Glomerular endothelial cell (primary cell): ENCODE measurements around the gene MACF1. TPM values are rescaled to one million over a fixed set of nuclear protein-coding genes. Genes with fewer than 3 reads are reported as not detected.
"Not testable (repeated sequence)": the region's sequence is repeated elsewhere in the genome, so short reads cannot be mapped to it uniquely, and the experiment has no call there.

Experiments used
- DNase-seq: peaks from one replicate; pipeline ENCODE4 v3.0.0-alpha.2; 2011; ENCODE audit warnings: low read depth, low spot score; ENCODE audit errors: extremely low read depth
- total RNA-seq: library from RNA; depleted of rRNA; stranded (reverse); fragments of >200 nt; gene quantifications from 2 replicates; pipeline ENCODE4 v1.2.3, GENCODE V29; 2015

Gene MACF1
- total RNA-seq, 1 donor from 2014 or later, result 612 TPM

DNA sequence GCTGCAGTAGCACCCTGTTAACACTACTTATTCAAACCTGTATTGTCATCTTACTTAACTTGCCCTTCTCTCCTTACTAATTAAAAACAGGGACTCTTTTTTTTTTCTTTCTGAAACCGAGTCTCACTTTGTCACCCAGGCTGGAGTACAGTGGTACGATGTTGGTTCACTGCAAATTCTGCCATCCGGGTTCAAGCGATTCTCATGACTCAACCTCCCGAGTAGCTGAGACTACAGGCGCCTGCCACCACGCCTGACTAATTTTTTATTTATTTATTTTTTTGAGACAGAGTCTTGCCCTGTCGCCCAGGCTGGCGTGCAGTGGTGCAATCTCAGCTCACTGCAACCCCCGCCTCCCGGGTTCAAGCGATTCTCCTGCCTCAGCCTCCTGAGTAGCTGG lies 3.9 kb downstream of the MACF1 start:
- DNase-seq, result not testable (repeated sequence)

DNA sequence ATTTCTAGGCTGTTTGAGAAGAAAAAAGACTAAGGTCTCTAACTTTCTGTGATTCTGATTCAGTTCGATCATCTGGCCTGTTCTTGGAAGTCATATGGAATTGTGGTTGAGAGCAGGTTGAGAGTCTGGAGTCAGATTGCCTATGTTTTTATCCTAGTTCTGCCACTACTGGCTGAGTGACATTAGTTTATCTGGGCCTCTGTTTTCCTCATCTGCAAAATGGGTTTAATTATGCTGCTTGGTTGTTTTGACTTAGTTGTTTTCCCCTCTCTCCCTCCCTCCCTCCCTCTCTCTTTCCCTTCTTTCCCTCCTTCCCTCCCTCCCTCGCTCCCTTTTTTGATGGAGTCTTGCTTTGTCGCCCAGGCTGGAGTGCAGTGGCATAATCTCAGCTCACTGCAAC lies 6.2 kb downstream of the MACF1 start:
- no peak for DNase-seq

DNA sequence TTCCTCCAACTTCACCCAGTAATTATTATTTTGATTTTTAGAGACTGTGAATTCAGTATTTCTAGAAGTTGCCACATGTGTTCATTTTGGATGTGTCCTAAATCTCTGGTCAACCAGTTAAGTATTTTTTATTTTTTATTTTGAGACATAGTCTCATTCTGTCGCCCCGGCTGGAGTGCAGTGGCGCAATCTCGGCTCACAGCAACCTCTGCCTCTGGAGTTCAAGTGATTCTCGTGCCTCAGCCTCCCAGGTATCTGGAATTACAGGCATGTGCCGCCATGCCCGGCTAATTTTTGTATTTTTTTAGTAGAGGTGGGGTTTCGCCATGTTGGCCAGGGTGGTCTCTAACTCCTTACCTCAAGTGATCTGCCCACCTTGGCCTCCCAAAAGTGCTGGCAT lies 8.0 kb downstream of the MACF1 start:
- DNase-seq, result no peak

DNA sequence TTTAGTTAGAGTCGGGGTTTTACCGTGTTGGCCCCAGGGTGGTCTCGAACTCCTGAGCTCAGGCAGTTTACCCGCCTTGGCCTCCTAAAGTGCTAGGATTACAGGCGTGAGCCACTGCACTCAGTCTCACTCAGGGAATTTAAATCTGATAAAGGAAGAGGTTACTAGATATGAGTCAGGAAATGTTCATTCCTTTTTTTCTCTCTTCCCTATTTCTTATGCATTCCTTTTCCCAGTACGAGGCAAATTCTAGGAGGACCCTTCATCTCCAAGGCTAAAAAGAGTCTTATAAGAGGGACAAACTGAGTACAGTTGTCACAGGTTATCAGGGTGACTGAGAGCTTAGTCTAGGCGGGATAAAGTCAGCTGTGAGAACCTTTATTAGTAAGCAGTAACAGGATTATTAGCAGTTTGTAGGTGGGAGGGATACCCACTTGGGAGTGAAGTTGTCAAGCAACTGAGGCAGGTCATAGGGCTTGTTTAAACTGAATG lies 9.1 kb downstream of the MACF1 start:
- no peak for DNase-seq

DNA sequence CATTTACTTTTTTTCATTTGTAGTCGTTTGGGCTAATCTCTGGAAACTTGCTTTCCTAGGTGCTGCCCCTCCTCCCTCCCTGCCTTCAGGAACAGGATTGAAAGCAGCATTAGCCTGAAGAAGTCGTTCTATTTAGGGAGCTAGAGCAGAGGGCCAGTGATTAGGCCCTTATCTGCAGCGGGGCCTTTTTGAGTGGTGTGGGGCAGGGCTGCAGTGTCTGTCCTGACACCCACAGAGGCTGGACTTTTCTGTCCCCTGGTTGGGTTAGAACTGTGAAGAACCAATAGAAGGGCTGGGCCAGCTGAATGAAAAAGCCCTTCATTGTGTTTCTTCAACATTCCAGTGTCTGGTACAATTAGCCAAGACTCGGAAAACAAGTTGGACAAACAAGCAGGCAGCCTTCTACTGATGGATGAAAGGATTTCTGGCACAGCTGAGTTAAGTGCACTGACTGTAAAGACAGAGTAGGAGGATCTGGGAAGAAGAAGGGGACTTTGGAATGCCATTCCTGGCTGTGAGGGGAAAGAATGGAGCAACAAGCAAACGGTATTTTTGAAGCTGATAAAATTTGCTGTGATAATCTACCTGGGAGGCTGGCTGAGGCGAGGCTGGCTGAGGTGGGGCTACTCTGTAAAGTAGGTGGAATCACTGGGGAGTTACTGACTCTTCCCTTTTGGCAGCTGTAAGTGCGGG lies 9.7 kb downstream of the MACF1 start:
- DNase-seq, result no peak

DNA sequence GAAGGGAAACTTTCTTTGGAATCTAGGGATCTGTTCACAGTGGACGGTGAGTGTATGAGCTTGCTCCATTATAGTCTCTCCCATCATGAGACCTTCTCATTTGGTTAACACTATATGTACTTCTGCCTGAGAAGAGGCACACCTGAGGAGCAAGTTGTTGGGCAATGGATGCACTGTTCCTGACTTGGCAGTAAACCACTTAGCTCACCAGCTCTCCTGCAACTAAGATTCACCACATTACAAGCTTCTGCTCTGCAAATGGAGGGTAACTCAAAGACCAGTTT lies 10.2 kb downstream of the MACF1 start:
- DNase-seq, result no peak

DNA sequence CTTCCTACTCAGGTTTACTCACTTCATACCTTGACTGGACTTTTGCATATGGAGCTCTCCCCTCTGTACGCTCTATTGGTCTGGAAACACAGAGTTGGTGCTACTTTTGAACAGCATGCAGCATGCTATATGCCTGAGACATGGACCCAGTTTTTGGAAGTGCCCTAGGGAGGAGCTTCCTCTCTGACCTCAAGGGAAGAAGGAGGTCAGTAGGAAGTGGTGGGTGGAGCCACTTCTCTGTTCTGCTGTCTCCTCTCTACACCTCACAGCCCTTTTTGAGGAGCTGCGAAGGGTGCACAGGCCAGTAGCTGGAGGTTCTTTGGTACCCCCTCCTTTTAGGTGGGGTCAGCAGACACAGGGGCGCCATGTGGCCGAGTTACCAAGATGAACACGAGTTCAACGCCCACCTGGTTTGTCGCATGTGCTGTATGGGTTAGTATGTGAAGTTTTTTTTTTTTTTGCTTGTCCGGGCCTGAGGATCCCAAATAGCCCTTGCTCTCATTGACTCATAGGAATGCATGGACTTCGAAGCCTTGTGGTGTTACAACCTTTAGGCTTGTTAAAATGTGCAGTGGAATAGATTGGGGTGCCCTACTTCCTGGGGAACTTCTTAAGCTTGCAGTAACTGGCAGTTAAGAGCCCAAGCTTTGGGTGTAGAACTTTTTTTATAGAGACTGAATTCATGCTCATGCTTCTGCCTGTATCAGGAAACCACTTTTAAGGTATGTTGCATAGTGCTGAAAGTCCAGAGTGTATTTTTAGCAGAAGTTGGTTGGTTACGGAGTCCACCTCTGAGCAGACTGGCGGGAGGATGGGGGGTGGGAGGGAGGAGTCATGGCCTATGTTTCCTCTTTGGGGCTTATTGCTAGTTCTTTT lies 10.7 kb downstream of the MACF1 start:
- no peak for DNase-seq

DNA sequence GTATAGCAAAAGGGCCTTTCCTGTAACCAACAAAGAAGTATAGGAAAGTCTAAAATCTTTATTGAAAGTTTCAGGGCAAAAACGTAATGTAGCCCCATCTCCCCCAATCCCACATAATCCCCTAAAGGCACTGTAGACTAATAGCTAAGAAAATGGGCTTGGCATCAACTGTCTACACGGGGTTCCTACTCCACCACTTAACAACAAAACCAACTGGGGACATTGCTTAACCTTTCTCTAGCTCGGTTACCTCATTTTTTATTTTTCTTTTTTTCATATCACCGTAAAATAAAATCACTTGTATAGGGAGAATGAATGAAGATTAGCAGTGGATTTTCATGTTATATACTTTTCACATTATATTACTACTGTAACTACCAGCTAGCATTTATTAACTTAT lies 12.3 kb downstream of the MACF1 start:
- DNase-seq, result no peak

DNA sequence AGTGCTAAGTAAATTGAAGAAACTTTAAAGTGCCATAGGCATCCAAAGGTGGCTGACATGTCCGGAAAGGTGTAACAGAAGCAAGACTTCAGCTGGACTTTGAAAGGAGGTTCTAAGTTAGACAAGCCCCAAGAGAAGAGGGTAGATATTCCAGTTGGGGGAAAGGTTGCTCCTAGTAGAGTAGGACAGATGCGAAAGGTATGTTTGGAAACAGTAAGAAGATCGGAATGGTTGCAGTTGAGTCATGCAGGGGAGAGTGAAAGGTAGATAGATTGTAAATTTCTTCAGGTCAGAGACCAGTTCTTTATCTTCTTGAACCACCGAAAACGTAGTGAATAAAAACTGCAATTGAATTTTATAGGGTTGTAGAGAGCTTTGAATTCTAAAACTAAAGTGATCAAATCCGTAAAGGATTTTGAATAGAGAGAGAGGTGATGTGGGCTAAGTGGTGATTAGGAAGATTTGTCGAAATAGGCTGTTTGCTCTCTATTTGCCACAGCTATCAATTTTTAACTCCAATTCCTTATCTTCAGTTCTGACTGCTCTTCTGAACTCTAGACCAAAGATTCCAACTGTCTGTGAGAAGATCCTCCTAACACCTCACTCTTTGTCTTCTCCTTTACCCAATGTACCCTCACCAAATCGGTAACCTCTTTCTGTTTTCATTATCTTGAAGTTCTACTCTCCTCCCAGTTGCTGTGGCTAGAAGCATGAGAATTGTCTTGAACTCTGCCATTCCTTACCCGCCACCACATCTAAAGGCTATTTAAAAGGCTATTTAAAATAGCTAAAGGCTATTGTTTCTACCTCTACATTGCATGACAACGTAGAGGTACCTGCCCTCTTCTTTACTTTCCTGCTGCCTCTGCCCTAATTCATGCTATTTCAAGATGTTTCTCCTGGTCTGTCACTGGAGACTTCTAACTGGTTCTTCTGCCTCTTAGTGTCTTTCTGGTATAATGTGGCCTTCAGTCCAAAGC lies 16.7 kb downstream of the MACF1 start:
- no peak for DNase-seq

DNA sequence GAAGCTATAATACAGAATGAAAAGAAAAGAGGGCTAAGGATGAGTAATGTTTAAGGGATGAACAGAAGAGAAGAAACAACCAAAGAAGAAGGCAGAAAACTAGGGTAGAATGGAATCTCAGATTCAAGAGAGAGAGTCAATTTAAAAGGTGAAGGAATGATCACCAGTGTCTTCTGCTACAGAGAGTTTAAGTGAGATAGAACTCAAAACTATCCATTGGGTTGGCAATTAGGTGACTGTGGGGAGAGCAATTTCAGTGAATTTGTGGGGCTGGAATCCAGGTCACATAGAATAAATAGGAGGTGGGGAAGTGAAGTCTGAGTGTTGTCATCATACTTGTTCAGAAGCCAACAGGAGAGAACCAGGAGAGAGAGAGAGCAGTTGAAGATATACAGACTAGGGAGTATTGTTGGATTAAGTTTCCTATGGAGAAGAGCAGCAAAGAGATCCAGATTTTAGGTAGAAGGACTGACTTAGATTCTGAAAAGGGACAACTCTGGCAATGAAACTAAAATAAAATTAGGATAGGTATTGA lies 19.9 kb downstream of the MACF1 start:
- DNase-seq, result no peak

DNA sequence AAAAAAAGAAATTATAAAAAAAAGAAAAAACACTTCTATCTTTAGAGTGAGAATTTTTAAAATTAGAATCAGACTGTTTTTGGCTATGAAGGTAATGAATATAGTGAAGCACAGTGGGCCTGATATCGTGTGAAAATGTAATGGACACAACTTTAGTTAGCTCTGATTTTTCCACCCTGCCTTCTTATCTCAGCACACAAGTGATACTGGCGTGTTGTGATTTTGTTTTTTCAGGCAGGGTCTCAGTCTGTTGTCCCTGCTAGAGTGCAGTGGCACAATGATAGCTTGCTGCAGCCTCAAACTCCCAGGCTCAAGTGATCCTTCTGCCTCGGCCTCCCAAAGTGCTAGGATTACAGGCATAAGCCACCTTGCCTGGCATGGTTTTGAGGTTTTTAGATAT lies 22.3 kb downstream of the MACF1 start:
- DNase-seq, result no peak

DNA sequence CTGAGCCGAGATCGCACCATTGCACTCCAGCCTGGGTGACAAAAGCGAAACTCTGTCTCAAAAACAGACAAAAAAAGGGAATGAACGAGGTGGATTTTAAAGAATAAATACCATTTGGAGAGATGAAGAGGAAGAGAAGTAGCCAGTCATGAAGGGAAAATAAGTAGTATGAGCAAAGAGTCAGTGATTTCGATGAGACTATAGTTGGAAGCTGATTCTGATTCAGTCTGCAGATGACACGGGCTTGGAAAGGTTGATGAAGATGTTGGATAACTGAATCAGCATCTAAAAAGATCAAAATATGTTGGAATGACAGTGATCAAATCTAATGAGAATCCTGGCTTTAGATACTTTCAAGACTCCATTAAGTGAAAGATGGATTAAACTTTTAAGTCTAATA lies 23.8 kb downstream of the MACF1 start:
- no peak for DNase-seq

DNA sequence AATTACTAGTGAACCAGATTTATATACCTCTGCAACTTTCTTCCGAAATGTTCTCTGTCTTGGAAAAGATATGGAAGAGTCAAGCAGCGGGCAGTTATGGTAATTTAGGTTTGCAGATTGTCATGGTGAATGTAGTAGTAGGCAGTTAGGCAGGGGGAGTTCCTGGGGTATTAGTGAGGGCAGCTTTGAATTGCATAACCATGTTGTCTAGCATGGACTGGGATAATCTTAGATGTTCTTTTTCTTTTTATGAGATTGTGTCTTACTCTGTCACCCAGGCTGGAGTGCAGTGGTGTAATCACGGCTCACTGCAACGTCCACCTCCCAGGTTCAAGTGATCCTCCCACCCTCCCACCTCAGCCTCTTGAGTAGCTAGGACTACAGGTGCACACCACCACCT lies 25.0 kb downstream of the MACF1 start:
- no peak for DNase-seq

DNA sequence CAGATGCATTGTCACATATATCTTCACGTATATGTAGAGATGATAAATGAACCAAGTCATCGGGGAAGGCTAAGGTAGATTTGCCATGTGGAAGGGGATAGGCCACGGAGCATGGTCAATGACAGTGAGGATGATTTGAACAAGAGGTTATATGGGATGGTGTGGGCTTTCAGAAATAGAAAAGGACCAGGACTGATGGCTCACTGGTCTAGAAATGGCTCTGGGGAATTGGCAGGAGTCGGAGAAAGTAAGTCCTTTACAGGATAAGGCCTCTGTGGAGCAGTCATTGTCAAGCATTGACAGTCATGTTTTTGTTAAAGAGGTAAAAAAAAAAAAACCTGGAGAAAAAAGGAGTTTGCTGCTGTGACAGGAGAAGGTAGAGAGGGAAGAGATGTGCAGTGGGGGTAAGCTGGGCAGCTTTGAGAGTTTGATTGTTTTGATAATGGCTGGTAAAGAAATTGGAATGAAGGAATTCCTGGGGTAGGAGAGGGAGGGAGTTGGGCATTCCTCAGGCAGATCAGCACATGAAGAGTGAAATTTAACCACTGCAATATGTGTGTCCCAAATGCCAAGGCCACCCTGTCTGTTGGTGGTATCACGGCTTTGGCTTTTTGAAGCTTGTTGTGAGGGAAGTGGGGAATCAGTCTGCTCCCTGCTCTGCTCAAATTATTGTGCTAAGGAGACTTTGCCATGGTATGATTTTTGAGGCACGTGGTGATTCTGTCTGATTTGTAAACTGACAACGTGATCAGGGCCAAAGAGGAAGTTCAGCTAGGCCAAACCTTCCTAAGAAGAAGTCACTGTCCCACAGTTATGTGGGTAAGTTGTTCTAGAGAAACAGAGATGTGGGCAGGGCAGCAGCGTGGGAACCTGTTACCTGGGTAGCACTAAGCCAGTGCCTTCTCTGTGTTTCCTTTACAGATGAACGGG lies 26.0 kb downstream of the MACF1 start:
- no peak for DNase-seq

DNA sequence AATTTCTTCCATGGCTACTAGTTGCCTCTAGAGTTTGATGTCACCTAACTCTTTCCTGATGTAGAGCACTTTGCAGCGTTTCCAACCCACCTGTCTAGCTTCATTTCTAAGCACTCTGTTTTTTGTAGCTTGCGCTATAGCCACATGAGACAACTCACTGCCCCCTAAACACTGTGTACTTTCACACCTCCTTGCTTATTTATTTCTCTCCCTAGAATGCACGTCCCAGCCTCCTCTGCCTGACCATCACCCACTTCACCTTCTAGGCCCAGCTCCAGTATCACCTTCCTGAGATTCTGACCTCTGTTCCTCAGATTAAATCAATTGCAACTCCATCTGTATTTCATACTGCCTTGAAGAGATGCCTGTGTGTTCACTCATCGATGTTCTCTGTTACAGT lies 32.5 kb downstream of the MACF1 start:
- DNase-seq, result no peak

DNA sequence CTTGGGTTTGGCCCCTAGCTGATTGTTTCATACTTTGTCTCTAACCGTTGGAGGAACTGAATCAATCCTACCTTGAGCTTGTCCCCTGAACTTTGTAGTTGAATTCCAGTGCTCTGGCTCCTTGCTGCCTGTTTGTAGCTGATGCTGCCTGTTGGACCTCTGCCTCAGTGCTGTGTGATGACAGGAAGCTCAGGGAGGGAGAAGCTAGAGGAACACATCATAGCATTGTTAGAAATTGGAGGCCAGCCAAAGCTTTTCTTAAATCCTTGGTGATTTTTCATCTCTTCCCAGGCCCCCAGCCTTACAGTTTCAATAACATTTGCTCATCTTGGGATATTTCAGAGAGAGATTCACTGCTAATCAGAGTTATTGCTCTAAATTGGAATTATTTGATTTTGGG lies 34.0 kb downstream of the MACF1 start:
- DNase-seq, result peak; percentile 56

DNA sequence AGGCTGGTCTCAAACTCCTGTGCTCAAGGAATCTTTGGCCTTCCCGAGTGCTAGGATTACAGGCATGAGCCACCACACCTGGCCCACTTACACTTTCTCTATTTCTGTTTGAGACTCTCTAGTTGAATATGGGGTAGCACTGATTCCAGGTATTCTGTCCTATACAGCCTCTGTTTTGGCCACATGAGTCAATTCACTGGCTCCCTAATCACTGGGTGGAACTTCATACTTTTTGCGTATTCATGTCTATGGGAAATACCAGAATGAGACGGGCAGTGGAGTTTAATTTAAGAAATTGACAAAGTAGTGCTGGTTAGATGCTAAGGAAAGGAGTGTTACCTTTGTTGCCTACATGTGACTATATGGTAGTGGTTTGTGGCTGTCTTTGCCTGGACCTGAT lies 35.5 kb downstream of the MACF1 start:
- no peak for DNase-seq

DNA sequence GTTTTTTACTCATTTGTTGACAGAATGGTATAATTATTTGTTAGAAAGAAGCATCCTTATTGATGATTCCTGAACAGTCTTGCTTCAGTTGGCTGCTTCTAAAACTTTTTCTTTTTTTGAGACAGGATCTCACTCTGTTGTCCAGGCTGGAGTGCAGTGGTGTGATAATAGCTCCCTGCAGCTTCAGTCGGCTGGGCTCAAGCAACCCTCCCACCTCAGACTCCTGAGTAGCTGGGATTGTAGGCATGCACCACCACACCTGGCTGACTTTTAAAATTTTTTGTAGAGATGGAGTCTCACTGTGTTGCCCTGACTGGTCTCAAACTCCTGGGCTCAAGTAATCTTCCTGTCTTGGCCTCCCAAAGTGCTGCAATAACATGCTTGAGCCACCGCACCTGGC lies 38.8 kb downstream of the MACF1 start:
- DNase-seq, result no peak

DNA sequence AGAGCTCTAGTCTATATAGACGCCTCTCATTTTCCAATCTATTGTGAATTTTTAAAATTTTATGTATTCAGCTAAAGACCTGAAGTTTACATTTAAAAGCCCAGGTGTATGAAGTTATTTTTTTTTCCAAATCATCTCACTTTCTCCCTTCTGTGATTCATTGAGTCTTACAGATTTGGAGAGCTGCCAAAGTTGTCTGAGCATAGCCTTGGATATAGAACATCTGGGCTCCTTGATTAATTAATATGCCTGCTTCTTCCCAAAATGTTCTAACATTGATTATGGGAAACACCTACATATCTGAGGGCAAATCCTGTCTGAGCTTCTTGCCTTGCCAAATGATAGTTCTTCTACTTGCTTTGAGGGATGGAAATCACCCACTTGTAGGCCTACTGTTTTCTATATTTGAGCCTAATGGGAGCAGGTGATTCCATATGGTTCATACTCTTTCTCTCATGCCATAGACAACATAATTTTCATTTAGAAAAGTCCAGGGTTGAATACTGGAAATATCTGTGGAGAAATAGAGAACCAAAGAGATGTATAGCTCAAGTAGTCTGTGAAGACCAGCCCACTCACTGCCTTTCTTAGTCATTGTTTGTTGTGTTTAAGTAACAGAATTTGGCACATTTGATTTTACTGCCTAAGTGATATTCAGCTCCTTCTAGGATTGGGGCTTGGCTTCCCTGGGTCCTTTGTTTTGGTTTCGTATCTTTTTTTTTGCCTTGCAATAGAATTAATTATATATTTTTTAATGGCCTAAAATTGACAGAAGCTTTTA lies 46.2 kb downstream of the MACF1 start:
- DNase-seq, result no peak
